ENCODE measurements around the gene ATP13A4.

Gene ATP13A4

GRCh38 chr3:193515966-193516365 lies 38.7 kb downstream of the ATP13A4 start:
- no peaks in the 10 kb centered on the region for H3K36me3 ChIP-seq (ENCODE audit: control insufficient read depth, insufficient read depth, low read length)
- no peaks in the 10 kb centered on the region for H3K27me3 ChIP-seq (ENCODE audit: control insufficient read depth, insufficient read depth, low read length)
- no peak overlapping the region for H3K27ac ChIP-seq (ENCODE audit: low read depth, low read length)
- H3K9ac ChIP-seq (ENCODE audit: low read depth, low read length): no peak overlapping the region
- H3K4me1 ChIP-seq (ENCODE audit: control insufficient read depth, insufficient read depth, low read length): no peaks in the 10 kb centered on the region
- H3K4me3 ChIP-seq (ENCODE audit: low read depth, low read length): no peak overlapping the region
- H3K9me3 ChIP-seq (ENCODE audit: control insufficient read depth, insufficient read depth, low read length): no peaks in the 10 kb centered on the region

GRCh38 chr3:193510154-193510553 lies 44.5 kb downstream of the ATP13A4 start:
- Histone ChIP-seq H3K27ac (ENCODE audit: low read depth, low read length) (no peak overlapping the region), H3K9me3 (ENCODE audit: control insufficient read depth, insufficient read depth, low read length) (no peaks in the 10 kb centered on the region), H3K4me1 (ENCODE audit: control insufficient read depth, insufficient read depth, low read length) (peaks cover 5% of the 10 kb centered on the region; the same call in 1 of the 2 replicates), H3K9ac (ENCODE audit: low read depth, low read length) (no peak overlapping the region), H3K27me3 (ENCODE audit: control insufficient read depth, insufficient read depth, low read length) (no peaks in the 10 kb centered on the region), H3K36me3 (ENCODE audit: control insufficient read depth, insufficient read depth, low read length) (no peaks in the 10 kb centered on the region), H3K4me3 (ENCODE audit: low read depth, low read length) (no peak overlapping the region)

GRCh38 chr3:193509103-193509965 lies 45.4 kb downstream of the ATP13A4 start:
- Histone ChIP-seq H3K9me3 (ENCODE audit: control insufficient read depth, insufficient read depth, low read length) (no peaks in the 10 kb centered on the region), H3K27ac (ENCODE audit: low read depth, low read length) (no peak overlapping the region), H3K4me1 (ENCODE audit: control insufficient read depth, insufficient read depth, low read length) (peaks cover 5% of the 10 kb centered on the region; the same call in 1 of the 2 replicates), H3K4me3 (ENCODE audit: low read depth, low read length) (no peak overlapping the region), H3K27me3 (ENCODE audit: control insufficient read depth, insufficient read depth, low read length) (no peaks in the 10 kb centered on the region), H3K9ac (ENCODE audit: low read depth, low read length) (no peak overlapping the region), H3K36me3 (ENCODE audit: control insufficient read depth, insufficient read depth, low read length) (no peaks in the 10 kb centered on the region)

GRCh38 chr3:193508108-193508507 lies 46.6 kb downstream of the ATP13A4 start:
- Histone ChIP-seq H3K9ac (ENCODE audit: low read depth, low read length) (no peak overlapping the region), H3K4me3 (ENCODE audit: low read depth, low read length) (no peak overlapping the region), H3K27me3 (ENCODE audit: control insufficient read depth, insufficient read depth, low read length) (no peaks in the 10 kb centered on the region), H3K27ac (ENCODE audit: low read depth, low read length) (no peak overlapping the region), H3K9me3 (ENCODE audit: control insufficient read depth, insufficient read depth, low read length) (no peaks in the 10 kb centered on the region), H3K4me1 (ENCODE audit: control insufficient read depth, insufficient read depth, low read length) (peaks cover 5% of the 10 kb centered on the region; the same call in 1 of the 2 replicates), H3K36me3 (ENCODE audit: control insufficient read depth, insufficient read depth, low read length) (no peaks in the 10 kb centered on the region)

- Histone ChIP-seq H3K36me3 (ENCODE audit: control insufficient read depth, insufficient read depth, low read length) (no peaks in the 10 kb centered on the region), H3K4me3 (ENCODE audit: low read depth, low read length) (no peak overlapping the region), H3K27ac (ENCODE audit: low read depth, low read length) (no peak overlapping the region), H3K9ac (ENCODE audit: low read depth, low read length) (no peak overlapping the region), H3K9me3 (ENCODE audit: control insufficient read depth, insufficient read depth, low read length) (no peaks in the 10 kb centered on the region), H3K27me3 (ENCODE audit: control insufficient read depth, insufficient read depth, low read length) (no peaks in the 10 kb centered on the region), H3K4me1 (ENCODE audit: control insufficient read depth, insufficient read depth, low read length) (peaks cover 5% of the 10 kb centered on the region; the same call in 1 of the 2 replicates)
These were observed 47.1 kb downstream of the ATP13A4 start for GRCh38 chr3:193507566-193507965.

- no peak overlapping the region for H3K27ac ChIP-seq (ENCODE audit: low read depth, low read length)
- no peaks in the 10 kb centered on the region for H3K36me3 ChIP-seq (ENCODE audit: control insufficient read depth, insufficient read depth, low read length)
- no peak overlapping the region for H3K9ac ChIP-seq (ENCODE audit: low read depth, low read length)
- H3K9me3 ChIP-seq (ENCODE audit: control insufficient read depth, insufficient read depth, low read length): no peaks in the 10 kb centered on the region
- H3K27me3 ChIP-seq (ENCODE audit: control insufficient read depth, insufficient read depth, low read length): no peaks in the 10 kb centered on the region
- peaks cover 5% of the 10 kb centered on the region; the same call in 1 of the 2 replicates for H3K4me1 ChIP-seq (ENCODE audit: control insufficient read depth, insufficient read depth, low read length)
- H3K4me3 ChIP-seq (ENCODE audit: low read depth, low read length): no peak overlapping the region
These were observed 47.8 kb downstream of the ATP13A4 start for GRCh38 chr3:193506921-193507320.

- no peaks in the 10 kb centered on the region for H3K4me1 ChIP-seq (ENCODE audit: control insufficient read depth, insufficient read depth, low read length)
- H3K27me3 ChIP-seq (ENCODE audit: control insufficient read depth, insufficient read depth, low read length): no peaks in the 10 kb centered on the region
- no peak overlapping the region for H3K9ac ChIP-seq (ENCODE audit: low read depth, low read length)
- no peak overlapping the region for H3K4me3 ChIP-seq (ENCODE audit: low read depth, low read length)
- no peak overlapping the region for H3K27ac ChIP-seq (ENCODE audit: low read depth, low read length)
- no peaks in the 10 kb centered on the region for H3K36me3 ChIP-seq (ENCODE audit: control insufficient read depth, insufficient read depth, low read length)
- no peaks in the 10 kb centered on the region for H3K9me3 ChIP-seq (ENCODE audit: control insufficient read depth, insufficient read depth, low read length)
These were observed 51.8 kb downstream of the ATP13A4 start for GRCh38 chr3:193502871-193503270.

GRCh38 chr3:193499801-193500485 lies 54.8 kb downstream of the ATP13A4 start:
- Histone ChIP-seq H3K4me3 (ENCODE audit: low read depth, low read length) (no peak overlapping the region), H3K27me3 (ENCODE audit: control insufficient read depth, insufficient read depth, low read length) (no peaks in the 10 kb centered on the region), H3K4me1 (ENCODE audit: control insufficient read depth, insufficient read depth, low read length) (no peaks in the 10 kb centered on the region), H3K27ac (ENCODE audit: low read depth, low read length) (no peak overlapping the region), H3K36me3 (ENCODE audit: control insufficient read depth, insufficient read depth, low read length) (no peaks in the 10 kb centered on the region), H3K9ac (ENCODE audit: low read depth, low read length) (no peak overlapping the region), H3K9me3 (ENCODE audit: control insufficient read depth, insufficient read depth, low read length) (no peaks in the 10 kb centered on the region)

- Histone ChIP-seq H3K36me3 (ENCODE audit: control insufficient read depth, insufficient read depth, low read length) (no peaks in the 10 kb centered on the region), H3K4me3 (ENCODE audit: low read depth, low read length) (no peak overlapping the region), H3K9me3 (ENCODE audit: control insufficient read depth, insufficient read depth, low read length) (no peaks in the 10 kb centered on the region), H3K27me3 (ENCODE audit: control insufficient read depth, insufficient read depth, low read length) (no peaks in the 10 kb centered on the region), H3K4me1 (ENCODE audit: control insufficient read depth, insufficient read depth, low read length) (no peaks in the 10 kb centered on the region), H3K27ac (ENCODE audit: low read depth, low read length) (no peak overlapping the region), H3K9ac (ENCODE audit: low read depth, low read length) (no peak overlapping the region)
These were observed 55.4 kb downstream of the ATP13A4 start for GRCh38 chr3:193499136-193499770.

- no peaks in the 10 kb centered on the region for H3K36me3 ChIP-seq (ENCODE audit: control insufficient read depth, insufficient read depth, low read length)
- H3K9ac ChIP-seq (ENCODE audit: low read depth, low read length): no peak overlapping the region
- H3K27ac ChIP-seq (ENCODE audit: low read depth, low read length): no peak overlapping the region
- no peaks in the 10 kb centered on the region for H3K4me1 ChIP-seq (ENCODE audit: control insufficient read depth, insufficient read depth, low read length)
- H3K9me3 ChIP-seq (ENCODE audit: control insufficient read depth, insufficient read depth, low read length): no peaks in the 10 kb centered on the region
- H3K4me3 ChIP-seq (ENCODE audit: low read depth, low read length): no peak overlapping the region
- no peaks in the 10 kb centered on the region for H3K27me3 ChIP-seq (ENCODE audit: control insufficient read depth, insufficient read depth, low read length)
These were observed 56.5 kb downstream of the ATP13A4 start for GRCh38 chr3:193498215-193498614.

- no peaks in the 10 kb centered on the region for H3K27me3 ChIP-seq (ENCODE audit: control insufficient read depth, insufficient read depth, low read length)
- H3K4me3 ChIP-seq (ENCODE audit: low read depth, low read length): no peak overlapping the region
- H3K4me1 ChIP-seq (ENCODE audit: control insufficient read depth, insufficient read depth, low read length): no peaks in the 10 kb centered on the region
- H3K9ac ChIP-seq (ENCODE audit: low read depth, low read length): no peak overlapping the region
- H3K27ac ChIP-seq (ENCODE audit: low read depth, low read length): no peak overlapping the region
- no peaks in the 10 kb centered on the region for H3K36me3 ChIP-seq (ENCODE audit: control insufficient read depth, insufficient read depth, low read length)
- no peaks in the 10 kb centered on the region for H3K9me3 ChIP-seq (ENCODE audit: control insufficient read depth, insufficient read depth, low read length)
These were observed 58.0 kb downstream of the ATP13A4 start for GRCh38 chr3:193496658-193497057.

All from HUES48 (cell line).